CD4-positive, alpha-beta T cell (primary cell): ENCODE measurements around the gene ABITRAM. TPM values are rescaled to one million over a fixed set of nuclear protein-coding genes. Genes with fewer than 3 reads are reported as not detected.

ENCODE experiments used
- ATAC-seq: fragments of 200-7000 bp; cut with Tn5 transposase; one replicate; pipeline ENCODE4 v1.10.0; 2022; ENCODE audit warnings: mild to moderate bottlenecking; ENCODE audit not compliant: poor library complexity
- CTCF ChIA-PET: fragments of 350-600 bp; sonication (Branson Sonifier 250); formaldehyde crosslinking; loops from one replicate; lab custom pipeline; 2021; ENCODE audit warnings: antibody characterized with exemption, inconsistent platforms; lab: Charles Lee
- POLR2A ChIA-PET: fragments of 350-600 bp; sonication (Branson Sonifier 250); formaldehyde crosslinking; loops from one replicate; lab custom pipeline; 2021; ENCODE audit warnings: antibody characterized with exemption, inconsistent platforms; lab: Charles Lee
- DNase-seq, 14 experiments: peaks; one replicate each; pipeline ENCODE4 v3.0.0-alpha.2; 2013 to 2020; ENCODE audit warnings: mixed read lengths in 2 of 14
- H3K27ac ChIP-seq, 2 donors: one replicate each; pipeline versions ENCODE4 v1.5.1 to v1.7.0; 2013; ENCODE audit warnings: low read length in 2 of 2, low read depth in 1 of 2, mild to moderate bottlenecking in 1 of 2
- H3K27me3 ChIP-seq, 2 experiments: 1 replicate in 1 of 2; 2 replicates in 1 of 2; pipeline versions ENCODE4 v1.6.1 to v1.7.0; 2013; ENCODE audit warnings: low read length in 2 of 2, control low read depth in 1 of 2, mild to moderate bottlenecking in 1 of 2, moderate library complexity in 1 of 2; ENCODE audit not compliant: insufficient read depth in 2 of 2, control insufficient read depth in 1 of 2
- H3K36me3 ChIP-seq: one replicate; pipeline ENCODE4 v1.6.1; 2013; ENCODE audit warnings: low read length, control low read depth; ENCODE audit not compliant: insufficient read depth
- H3K4me1 ChIP-seq: one replicate; pipeline ENCODE4 v1.6.1; 2013; ENCODE audit warnings: low read length, control low read depth; ENCODE audit not compliant: insufficient read depth
- H3K4me3 ChIP-seq: one replicate; pipeline ENCODE4 v1.5.1; 2013; ENCODE audit warnings: mild to moderate bottlenecking, low read length, moderate library complexity
- H3K9me3 ChIP-seq, 2 experiments: 1 replicate in 1 of 2; 2 replicates in 1 of 2; pipeline versions ENCODE4 v1.6.1 to v1.7.0; 2013; ENCODE audit warnings: low read length in 2 of 2, mild to moderate bottlenecking in 2 of 2, control low read depth in 1 of 2, moderate library complexity in 1 of 2; ENCODE audit not compliant: control insufficient read depth in 1 of 2, insufficient read depth in 1 of 2
- H3K27ac Mint-ChIP-seq: one replicate; pipeline ENCODE4 v1.8.0; 2020; ENCODE audit warnings: mixed read lengths
- H3K27me3 Mint-ChIP-seq: one replicate; pipeline ENCODE4 v1.8.0; 2021; ENCODE audit warnings: mixed read lengths
- H3K36me3 Mint-ChIP-seq: one replicate; pipeline ENCODE4 v1.8.0; 2021; ENCODE audit warnings: low read depth, mixed read lengths
- H3K4me1 Mint-ChIP-seq: one replicate; pipeline ENCODE4 v1.8.0; 2021; ENCODE audit warnings: low read depth, mixed read lengths
- H3K4me3 Mint-ChIP-seq: one replicate; pipeline ENCODE4 v1.8.0; 2020; ENCODE audit warnings: mild to moderate bottlenecking, mixed read lengths
- H3K9me3 Mint-ChIP-seq: one replicate; pipeline ENCODE4 v1.8.0; 2020; ENCODE audit warnings: mixed read lengths
- CTCF ChIP-seq: fragments of 200-600 bp; IDR thresholded peaks from one replicate; pipeline ENCODE4 v1.8.0; 2022; ENCODE audit warnings: antibody characterized with exemption, mild to moderate bottlenecking
- intact Hi-C, 2 experiments: fragments of 100-400 bp; cut with DNase I in 1 of 2; cut with micrococcal nuclease in 1 of 2; formaldehyde crosslinking; loops; one replicate each; pipeline versions ENCODE4 v1.15.1 to v1.9.0; 2023 to 2025; cut with DNase I, micrococcal nuclease
- total RNA-seq, 174 experiments: library from RNA in 2 of 174; stranded (reverse) in 2 of 174; gene quantifications; one replicate each; pipeline ENCODE4 v1.2.3 and lab custom pipeline; 2021 to 2026

Gene ABITRAM
- total RNA-seq, 2 experiments from 2014 or later: 10.4 to 11.7 TPM

- no peaks in the 10 kb centered on the region for H3K9me3 Mint-ChIP-seq
- CTCF ChIA-PET: no interaction called here
Measured at GRCh38 chr9:108960331-108960730, 26.1 kb downstream of the ABITRAM start.

GRCh38 chr9:108961151-108961550 lies 27.0 kb downstream of the ABITRAM start:
- CTCF ChIA-PET: no interaction called here
- no peaks in the 10 kb centered on the region for H3K36me3 Mint-ChIP-seq
- Histone ChIP-seq H3K9me3 (no peaks in the 10 kb centered on the region), H3K27me3 (no peaks in the 10 kb centered on the region), H3K36me3 (no peaks in the 10 kb centered on the region), H3K4me1 (no peaks in the 10 kb centered on the region), H3K4me3 (no peak overlapping the region), H3K27ac (no peak overlapping the region)
- intact Hi-C loops: no loop called here
- H3K4me1 Mint-ChIP-seq: no peaks in the 10 kb centered on the region
- no peaks in the 10 kb centered on the region for H3K27me3 Mint-ChIP-seq
- POLR2A ChIA-PET: no interaction called here
- no peaks in the 10 kb centered on the region for H3K9me3 Mint-ChIP-seq
- H3K4me3 Mint-ChIP-seq: no peak overlapping the region
- no peak for TF ChIP-seq CTCF
- ATAC-seq: no peak
- no peak for DNase-seq
- H3K27ac Mint-ChIP-seq: no peak overlapping the region

More at GRCh38 chr9:108960331-108960730, 26.1 kb downstream of the ABITRAM start:
- Histone ChIP-seq H3K27ac (no peak overlapping the region), H3K9me3 (no peaks in the 10 kb centered on the region), H3K36me3 (no peaks in the 10 kb centered on the region), H3K27me3 (no peaks in the 10 kb centered on the region), H3K4me1 (no peaks in the 10 kb centered on the region), H3K4me3 (no peak overlapping the region)
- DNase-seq (no peak), ATAC-seq (no peak)
- no peaks in the 10 kb centered on the region for H3K27me3 Mint-ChIP-seq
- no peaks in the 10 kb centered on the region for H3K4me1 Mint-ChIP-seq
- H3K27ac Mint-ChIP-seq: no peak overlapping the region
- no peaks in the 10 kb centered on the region for H3K36me3 Mint-ChIP-seq
- no peak for TF ChIP-seq CTCF
- POLR2A ChIA-PET: no interaction called here
- H3K4me3 Mint-ChIP-seq: no peak overlapping the region
- intact Hi-C loops: no loop called here

GRCh38 chr9:108963459-108964143 lies 29.4 kb downstream of the ABITRAM start:
- ATAC-seq: no peak
- POLR2A ChIA-PET: no interaction called here

More at GRCh38 chr9:108963459-108964143, 29.4 kb downstream of the ABITRAM start:
- Histone ChIP-seq H3K4me1 (no peaks in the 10 kb centered on the region), H3K9me3 (no peaks in the 10 kb centered on the region), H3K36me3 (no peaks in the 10 kb centered on the region), H3K4me3 (no peak overlapping the region), H3K27me3 (no peaks in the 10 kb centered on the region), H3K27ac (no peak overlapping the region)
- no peak overlapping the region for H3K27ac Mint-ChIP-seq
- H3K9me3 Mint-ChIP-seq: no peaks in the 10 kb centered on the region
- no peaks in the 10 kb centered on the region for H3K4me1 Mint-ChIP-seq
- no peaks in the 10 kb centered on the region for H3K27me3 Mint-ChIP-seq
- H3K36me3 Mint-ChIP-seq: no peaks in the 10 kb centered on the region
- no peak for DNase-seq
- TF ChIP-seq CTCF: no peak
- CTCF ChIA-PET: interaction anchor here (2.4 kb wide), 1 partner anchor 10 kb away, joined by 6 read pairs; no protein-coding TSS in a partner anchor
- no peak overlapping the region for H3K4me3 Mint-ChIP-seq
- intact Hi-C loops: no loop called here
